ENCODE data around the gene SRPX2. TPM values are rescaled to one million over a fixed set of nuclear protein-coding genes. Genes with fewer than 3 reads are reported as not detected.
A peak's percentile ranks its signal among the peaks of the same experiment; 100 is the strongest.

SRPX2 gene
- total and polyA plus RNA-seq, 2 experiments from 2014 or later, result 36.7 to 40.3 TPM

GRCh38 chrX:100600758-100601157 is 43.2 kb upstream of the SRPX2 start:
- Histone ChIP-seq H3K9me2 (ENCODE audit: insufficient read depth) (no peaks in the 10 kb centered on the region), H3K4me1 (ENCODE audit: insufficient read depth) (no peaks in the 10 kb centered on the region), H3K4me3 (no peak overlapping the region), H3K9me3 (ENCODE audit: low read depth) (no peaks in the 10 kb centered on the region), H3K9ac (no peak overlapping the region), H3K27ac (no peak overlapping the region), H3F3A (ENCODE audit: insufficient read depth) (no peaks in the 10 kb centered on the region), H3K4me2 (ENCODE audit: unreplicated experiment) (no peak overlapping the region), H3K36me3 (ENCODE audit: low read depth) (no peaks in the 10 kb centered on the region), H3K79me2 (ENCODE audit: insufficient read depth) (no peaks in the 10 kb centered on the region), H3K27me3 (replicated peaks; ENCODE audit: insufficient read depth) (no peaks in the 10 kb centered on the region), H2AFZ (no peak overlapping the region), H4K20me1 (ENCODE audit: insufficient read depth) (no peaks in the 10 kb centered on the region)
- no peak for TF ChIP-seq EZH2phosphoT487 (IDR thresholded peaks at IDR 0.05; ENCODE audit: insufficient read depth, low read depth)
- in situ Hi-C loops (cut with MboI), result no loop called here
- 91 to 100% methylated on average over 1 of the region's 1 CpG for WGBS, 2 experiments (ENCODE audit: low coverage in 1 of 2, low lambda C conversion rate in 2 of 2, missing lambda C conversion rate in 2 of 2)
- DNase-seq, result no peak

DNA sequence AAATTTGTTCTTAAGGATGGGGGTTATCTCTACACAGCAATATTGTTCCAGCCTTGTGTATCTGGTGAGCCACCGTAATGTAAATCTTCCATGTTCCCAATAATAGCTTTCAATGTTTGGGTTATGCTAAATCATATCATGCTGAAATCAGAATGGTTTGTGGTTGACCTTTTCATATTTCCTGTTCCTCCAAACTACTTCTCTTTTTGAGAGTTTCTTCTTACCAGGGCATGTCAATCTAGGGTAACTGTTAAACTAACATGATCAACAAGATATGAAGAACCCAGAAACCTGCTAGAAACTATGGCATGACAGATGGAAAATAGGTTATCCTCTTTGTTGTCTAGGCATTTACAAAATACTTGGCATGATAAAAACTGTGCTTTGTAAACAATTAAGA is 37.2 kb upstream of the SRPX2 start:
- no peak overlapping the region for H3K27ac ChIP-seq
- no peak for TF ChIP-seq EZH2phosphoT487 (IDR thresholded peaks at IDR 0.05; ENCODE audit: insufficient read depth, low read depth)
- no peak for TF ChIP-seq EZH2 (IDR thresholded peaks at IDR 0.05; ENCODE audit: insufficient read depth, poor library complexity, severe bottlenecking)
- no peaks in the 10 kb centered on the region for H4K20me1 ChIP-seq (ENCODE audit: insufficient read depth)
- no peak overlapping the region for H3K9ac ChIP-seq
- no peak overlapping the region for H2AFZ ChIP-seq
- no peaks in the 10 kb centered on the region for H3K9me3 ChIP-seq (ENCODE audit: low read depth)
- no peaks in the 10 kb centered on the region for H3K79me2 ChIP-seq (ENCODE audit: insufficient read depth)
- H3K4me3 ChIP-seq, result no peak overlapping the region
- H3F3A ChIP-seq (ENCODE audit: insufficient read depth), result no peaks in the 10 kb centered on the region
- in situ Hi-C loops (cut with MboI), result no loop called here
- no peaks in the 10 kb centered on the region for H3K27me3 ChIP-seq (replicated peaks; ENCODE audit: insufficient read depth)
- H3K4me1 ChIP-seq (ENCODE audit: insufficient read depth), result no peaks in the 10 kb centered on the region
- H3K4me2 ChIP-seq (ENCODE audit: unreplicated experiment), result no peak overlapping the region
- no peaks in the 10 kb centered on the region for H3K9me2 ChIP-seq (ENCODE audit: insufficient read depth)
- DNase-seq, result no peak
- no peaks in the 10 kb centered on the region for H3K36me3 ChIP-seq (ENCODE audit: low read depth)
- WGBS, 2 experiments (ENCODE audit: low coverage in 1 of 2, low lambda C conversion rate in 2 of 2, missing lambda C conversion rate in 2 of 2), result 50 to 100% methylated on average over 1 of the region's 1 CpG

GRCh38 chrX:100609591-100609990 is 34.4 kb upstream of the SRPX2 start:
- TF ChIP-seq EZH2 (IDR thresholded peaks at IDR 0.05; ENCODE audit: insufficient read depth, poor library complexity, severe bottlenecking) (no peak), EZH2phosphoT487 (IDR thresholded peaks at IDR 0.05; ENCODE audit: insufficient read depth, low read depth) (no peak)
- Histone ChIP-seq H3K9me2 (ENCODE audit: insufficient read depth) (no peaks in the 10 kb centered on the region), H3F3A (ENCODE audit: insufficient read depth) (no peaks in the 10 kb centered on the region), H3K4me1 (ENCODE audit: insufficient read depth) (no peaks in the 10 kb centered on the region), H3K4me3 (no peak overlapping the region), H3K79me2 (ENCODE audit: insufficient read depth) (no peaks in the 10 kb centered on the region), H3K27me3 (replicated peaks; ENCODE audit: insufficient read depth) (no peaks in the 10 kb centered on the region), H3K4me2 (ENCODE audit: unreplicated experiment) (no peak overlapping the region), H4K20me1 (ENCODE audit: insufficient read depth) (no peaks in the 10 kb centered on the region), H3K9ac (no peak overlapping the region), H3K9me3 (ENCODE audit: low read depth) (no peaks in the 10 kb centered on the region), H3K36me3 (ENCODE audit: low read depth) (no peaks in the 10 kb centered on the region), H3K27ac (no peak overlapping the region), H2AFZ (no peak overlapping the region)
- 0% methylated on average over 1 of the region's 1 CpG for WGBS, 2 experiments (ENCODE audit: low coverage in 1 of 2, low lambda C conversion rate in 2 of 2, missing lambda C conversion rate in 2 of 2)
- DNase-seq, result no peak
- in situ Hi-C loops (cut with MboI), result no loop called here

DNA sequence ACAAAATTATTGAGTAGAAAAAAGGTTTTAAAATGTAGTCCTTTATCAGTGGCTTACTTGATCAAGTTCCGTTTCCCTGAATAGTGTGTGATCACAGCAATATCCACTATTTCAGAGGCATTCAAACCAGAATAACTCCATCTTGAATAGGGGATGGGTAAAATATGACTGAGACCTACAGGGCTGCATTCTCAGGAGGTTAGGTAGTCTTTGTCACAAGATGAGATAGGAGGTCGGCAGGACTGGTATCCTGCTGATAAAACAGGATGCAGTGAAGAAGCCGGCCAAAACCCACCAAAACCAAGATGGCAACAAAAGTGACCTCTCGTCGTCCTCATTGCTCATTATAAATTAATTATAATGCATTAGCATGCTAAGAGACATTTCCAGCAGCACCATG is 32.0 kb upstream of the SRPX2 start:
- no peak for DNase-seq
- H3K79me2 ChIP-seq (ENCODE audit: insufficient read depth), result no peaks in the 10 kb centered on the region
- H3K27me3 ChIP-seq (replicated peaks; ENCODE audit: insufficient read depth), result no peaks in the 10 kb centered on the region
- in situ Hi-C loops (cut with MboI), result no loop called here
- H3F3A ChIP-seq (ENCODE audit: insufficient read depth), result no peaks in the 10 kb centered on the region
- 0 out of 2 replicates have a peak, but pooled peaks cover 7% of the 10 kb centered on the region for H3K4me1 ChIP-seq (ENCODE audit: insufficient read depth)
- no peaks in the 10 kb centered on the region for H3K36me3 ChIP-seq (ENCODE audit: low read depth)
- no peak overlapping the region for H3K27ac ChIP-seq
- no peaks in the 10 kb centered on the region for H3K9me3 ChIP-seq (ENCODE audit: low read depth)
- no peak overlapping the region for H3K4me2 ChIP-seq (ENCODE audit: unreplicated experiment)
- no peaks in the 10 kb centered on the region for H3K9me2 ChIP-seq (ENCODE audit: insufficient read depth)
- no peak overlapping the region for H3K4me3 ChIP-seq
- TF ChIP-seq EZH2phosphoT487 (IDR thresholded peaks at IDR 0.05; ENCODE audit: insufficient read depth, low read depth), result no peak
- no peak for TF ChIP-seq EZH2 (IDR thresholded peaks at IDR 0.05; ENCODE audit: insufficient read depth, poor library complexity, severe bottlenecking)
- H2AFZ ChIP-seq, result no peak overlapping the region
- 70 to 71% methylated on average over 2 to 5 of the region's 5 CpGs for WGBS, 2 experiments (ENCODE audit: low coverage in 1 of 2, low lambda C conversion rate in 2 of 2, missing lambda C conversion rate in 2 of 2)
- no peaks in the 10 kb centered on the region for H4K20me1 ChIP-seq (ENCODE audit: insufficient read depth)
- H3K9ac ChIP-seq, result no peak overlapping the region

GRCh38 chrX:100615005-100615404 is 29.0 kb upstream of the SRPX2 start:
- no peaks in the 10 kb centered on the region for H4K20me1 ChIP-seq (ENCODE audit: insufficient read depth)
- H3K4me1 ChIP-seq (ENCODE audit: insufficient read depth), result 0 out of 2 replicates have a peak, but pooled peaks cover 7% of the 10 kb centered on the region
- no peak overlapping the region for H3K9ac ChIP-seq
- in situ Hi-C loops (cut with MboI), result no loop called here
- no peaks in the 10 kb centered on the region for H3K9me2 ChIP-seq (ENCODE audit: insufficient read depth)
- H3K9me3 ChIP-seq (ENCODE audit: low read depth), result no peaks in the 10 kb centered on the region
- no peaks in the 10 kb centered on the region for H3K79me2 ChIP-seq (ENCODE audit: insufficient read depth)
- 30 to 33% methylated on average over 3 of the region's 3 CpGs for WGBS, 2 experiments (ENCODE audit: low coverage in 1 of 2, low lambda C conversion rate in 2 of 2, missing lambda C conversion rate in 2 of 2)
- DNase-seq, result peak; percentile 70
- no peak overlapping the region for H3K4me3 ChIP-seq
- peak overlapping the region; percentile 12 for H3K4me2 ChIP-seq (ENCODE audit: unreplicated experiment)
- no peaks in the 10 kb centered on the region for H3K36me3 ChIP-seq (ENCODE audit: low read depth)
- H3F3A ChIP-seq (ENCODE audit: insufficient read depth), result no peaks in the 10 kb centered on the region
- no peaks in the 10 kb centered on the region for H3K27me3 ChIP-seq (replicated peaks; ENCODE audit: insufficient read depth)
- TF ChIP-seq EZH2phosphoT487 (IDR thresholded peaks at IDR 0.05; ENCODE audit: insufficient read depth, low read depth) (no peak), EZH2 (IDR thresholded peaks at IDR 0.05; ENCODE audit: insufficient read depth, poor library complexity, severe bottlenecking) (no peak)
- H3K27ac ChIP-seq, result no peak overlapping the region
- H2AFZ ChIP-seq, result peak overlapping the region; percentile 75
